HepG2 (cell line): ENCODE data around the gene SMTNL1. TPM values are rescaled to one million over a fixed set of nuclear protein-coding genes. Genes with fewer than 3 reads are reported as not detected.

Experiments used
- AGO2 ChIP-seq: fragments of 200-400 bp; formaldehyde crosslinking; optimal IDR thresholded peaks from 2 replicates; pipeline ENCODE3; 2017; ENCODE audit warnings: mild to moderate bottlenecking, low read depth, low read length, moderate library complexity
- DBP ChIP-seq: sonication (generic); formaldehyde crosslinking; IDR thresholded peaks from 2 replicates; pipeline ENCODE4 v1.4.0; 2020; ENCODE audit warnings: missing genetic modification reagents; ENCODE audit errors: not compliant biosample characterization
- KDM5A ChIP-seq: fragments of 200-600 bp; sonication (generic); IDR thresholded peaks from 2 replicates; pipeline ENCODE4 v1.7.0; 2018; ENCODE audit warnings: antibody characterized with exemption, mild to moderate bottlenecking, low read length, borderline replicate concordance
- KLF15 ChIP-seq: sonication (generic); formaldehyde crosslinking; IDR thresholded peaks from 2 replicates; pipeline ENCODE4 v1.8.1; 2023; ENCODE audit warnings: borderline replicate concordance, mild to moderate bottlenecking, inconsistent platforms, missing genetic modification reagents, mixed read lengths
- MYC ChIP-seq: sonication (generic); formaldehyde crosslinking; IDR thresholded peaks from 2 replicates; pipeline ENCODE4 v1.9.0; 2021; ENCODE audit warnings: missing genetic modification reagents, borderline replicate concordance
- NBN ChIP-seq: fragments of 450-650 bp; conservative IDR thresholded peaks from 2 replicates; pipeline ENCODE4 v1.6.1; 2017
- NR2C2 ChIP-seq: sonication (generic); formaldehyde crosslinking; IDR thresholded peaks from 2 replicates; pipeline ENCODE4 v1.4.0; 2020; ENCODE audit warnings: missing genetic modification reagents, mild to moderate bottlenecking, moderate library complexity, borderline replicate concordance
- PAF1 ChIP-seq: IDR thresholded peaks from 2 replicates; pipeline ENCODE4 v1.6.1; 2016; ENCODE audit warnings: missing genetic modification reagents, missing compliant biosample characterization
- POLR2AphosphoS2 ChIP-seq: IDR thresholded peaks from 2 replicates; pipeline ENCODE4 v1.6.1; 2011; ENCODE audit warnings: low read depth, low read length, improper control_type of control experiment
- RFXANK ChIP-seq: IDR thresholded peaks from 2 replicates; pipeline ENCODE4 v1.6.1; 2016
- SAP130 ChIP-seq: IDR thresholded peaks from 2 replicates; pipeline ENCODE4 v1.6.1; 2016; ENCODE audit warnings: low read depth
- SIX4 ChIP-seq: sonication (generic); formaldehyde crosslinking; IDR thresholded peaks from 2 replicates; pipeline ENCODE4 v1.4.0; 2020; ENCODE audit warnings: missing genetic modification reagents
- SRF ChIP-seq: IDR thresholded peaks from 2 replicates; pipeline ENCODE4 v1.6.1; 2011; ENCODE audit warnings: mild to moderate bottlenecking, low read depth, low read length, moderate library complexity
- SSRP1 ChIP-seq: IDR thresholded peaks from 2 replicates; pipeline ENCODE4 v1.6.1; 2016; ENCODE audit warnings: control low read depth
- U2AF1 ChIP-seq: fragments of 200-400 bp; formaldehyde crosslinking; optimal IDR thresholded peaks from 2 replicates; pipeline ENCODE3; 2017; ENCODE audit warnings: mild to moderate bottlenecking, low read depth, low read length
- ZEB1 ChIP-seq: IDR thresholded peaks from 2 replicates; pipeline ENCODE4 v1.6.1; 2012; ENCODE audit warnings: mild to moderate bottlenecking, low read depth, inconsistent platforms; ENCODE audit not compliant: insufficient replicate concordance
- ZNF318 ChIP-seq: sonication (generic); formaldehyde crosslinking; IDR thresholded peaks from 2 replicates; pipeline ENCODE4 v1.4.0; 2020; ENCODE audit warnings: mild to moderate bottlenecking, missing genetic modification reagents
- ZNF468 ChIP-seq: sonication (generic); formaldehyde crosslinking; IDR thresholded peaks from 2 replicates; pipeline ENCODE4 v1.8.0; 2022; ENCODE audit warnings: mild to moderate bottlenecking, moderate library complexity, missing genetic modification reagents
- ZNF550 ChIP-seq: sonication (generic); formaldehyde crosslinking; IDR thresholded peaks from 2 replicates; pipeline ENCODE4 v1.4.0; 2020; ENCODE audit warnings: mild to moderate bottlenecking, missing genetic modification reagents, borderline replicate concordance
- ZNF589 ChIP-seq: sonication (generic); formaldehyde crosslinking; conservative IDR thresholded peaks from 2 replicates; pipeline ENCODE4 v1.8.0; 2022; ENCODE audit warnings: mild to moderate bottlenecking, moderate library complexity, missing genetic modification reagents
- ZNF746 ChIP-seq: sonication (generic); formaldehyde crosslinking; IDR thresholded peaks from 2 replicates; pipeline ENCODE4 v1.8.0; 2022; ENCODE audit warnings: mild to moderate bottlenecking, missing genetic modification reagents
- ZNF775 ChIP-seq: sonication (generic); formaldehyde crosslinking; IDR thresholded peaks from 2 replicates; pipeline ENCODE4 v1.4.0; 2020; ENCODE audit warnings: missing genetic modification reagents, mild to moderate bottlenecking, moderate library complexity, borderline replicate concordance
- ZSCAN30 ChIP-seq: sonication (generic); formaldehyde crosslinking; IDR thresholded peaks from 2 replicates; pipeline ENCODE4 v1.5.0; 2020; ENCODE audit warnings: mild to moderate bottlenecking, missing genetic modification reagents
- polyA plus RNA-seq, 8 experiments: library from polyadenylated mRNA; depleted of rRNA in 3 of 8; stranded (reverse) in 7 of 8; unstranded in 1 of 8; fragments of >200 nt; fragmentation: Illumina TruSeq in 4 of 8; extraction: Trizol in 4 of 8; gene quantifications; 2 replicates each; pipeline versions ENCODE4 v1.2.1 to v1.2.3, GENCODE V29; 2011 to 2016; ENCODE audit warnings: low read depth in 4 of 8, missing spikeins in 1 of 8, mixed read lengths in 1 of 8; ENCODE audit not compliant: insufficient read depth in 1 of 8
- total RNA-seq, 5 experiments: library from RNA; depleted of rRNA; stranded (reverse); fragments of >200 nt; fragmentation: Illumina TruSeq; extraction: Trizol; gene quantifications; 2 replicates each; pipeline ENCODE4 v1.2.3, GENCODE V29; 2016; ENCODE audit warnings: low read depth in 1 of 5

The SMTNL1 gene
- total and polyA plus RNA-seq, 2 of the 13 experiments (the other 11 are each of a cell fraction or from before 2014, with no cell fraction given), result 0.04 TPM; not detected in 1

- no peak; the same call in 1 of the 2 replicates for TF ChIP-seq KDM5A
- TF ChIP-seq NBN, result no peak
- TF ChIP-seq U2AF1, result no peak
- peak; percentile 73; the same call in 1 of the 2 replicates for TF ChIP-seq ZNF468 (CRISPR knock-in tag)
- TF ChIP-seq DBP (CRISPR knock-in tag), result no peak
- TF ChIP-seq ZNF550 (CRISPR knock-in tag), result no peak
- TF ChIP-seq SSRP1 (CRISPR knock-in tag), result no peak; the same call in 1 of the 2 replicates
- no peak for TF ChIP-seq ZNF775 (CRISPR knock-in tag)
- 0 out of 2 replicates have a peak, but pooled peaks have one; percentile 5 for TF ChIP-seq KLF15 (CRISPR knock-in tag)
- peak; percentile 27 for TF ChIP-seq ZEB1
- TF ChIP-seq ZNF746, result peak; percentile 52; the same call in 1 of the 2 replicates
- no peak for TF ChIP-seq ZNF589 (CRISPR knock-in tag)
- peak; percentile 6; the same call in 1 of the 2 replicates for TF ChIP-seq NR2C2
- no peak for TF ChIP-seq RFXANK (CRISPR knock-in tag)
- TF ChIP-seq SAP130, result peak; percentile 76
- TF ChIP-seq AGO2, result peak; percentile 29
- peak; percentile 92 for TF ChIP-seq SIX4
- 0 out of 2 replicates have a peak, but pooled peaks have one; percentile 62 for TF ChIP-seq ZSCAN30 (CRISPR knock-in tag)
- peak; percentile 55; the same call in 1 of the 2 replicates for TF ChIP-seq MYC (CRISPR knock-in tag)
- TF ChIP-seq ZNF318, result no peak
- no peak for TF ChIP-seq POLR2AphosphoS2
- no peak for TF ChIP-seq PAF1
- TF ChIP-seq SRF, result no peak
Observed at GRCh38 chr11:57515332-57516060, 21.9 kb upstream of the SMTNL1 start, which contains the start of gene SLC43A1 (continued).
